ENCODE data around the gene SASS6.
A peak's percentile ranks its signal among the peaks of the same experiment; 100 is the strongest.

The SASS6 gene

GRCh38 chr1:100132566-100133477 is at the start of gene SASS6, which contains the start of gene TRMT13:
Gene SASS6 (minus strand): TSS chr1:100132930. CDS start chr1:100132814, 116 bp downstream.
Gene TRMT13 (plus strand): TSS chr1:100133163. CDS start chr1:100133169, 6 bp downstream.
- peak; percentile 94 for DNase-seq (ENCODE audit: low read depth)

- no peak for DNase-seq (ENCODE audit: low read depth)
Measured at GRCh38 chr1:100178091-100178490, 45.4 kb upstream of the SASS6 start, which contains the start of gene LRRC39. Gene LRRC39 (minus strand): TSS chr1:100178256. CDS start chr1:100168516, 9,740 bp downstream.

GRCh38 chr1:100177295-100178041 is 44.7 kb upstream of the SASS6 start:
- no peak for DNase-seq (ENCODE audit: low read depth)

GRCh38 chr1:100168051-100168450 is 35.3 kb upstream of the SASS6 start:
- no peak for DNase-seq (ENCODE audit: low read depth)

- no peak for DNase-seq (ENCODE audit: low read depth)
Measured at GRCh38 chr1:100164702-100165101, 32.0 kb upstream of the SASS6 start.

- no peak for DNase-seq (ENCODE audit: low read depth)
Measured at GRCh38 chr1:100164216-100164615, 31.5 kb upstream of the SASS6 start.

- DNase-seq (ENCODE audit: low read depth): no peak
Measured at GRCh38 chr1:100162881-100163280, 30.2 kb upstream of the SASS6 start.

- DNase-seq (ENCODE audit: low read depth): no peak
Measured at GRCh38 chr1:100152271-100152670, 19.5 kb upstream of the SASS6 start.

- DNase-seq (ENCODE audit: low read depth): no peak
Measured at GRCh38 chr1:100151679-100152078, 18.9 kb upstream of the SASS6 start.

GRCh38 chr1:100147875-100148274 is 15.1 kb upstream of the SASS6 start:
- no peak for DNase-seq (ENCODE audit: low read depth)

- no peak for DNase-seq (ENCODE audit: low read depth)
Measured at GRCh38 chr1:100146958-100147357, 14.2 kb upstream of the SASS6 start.

GRCh38 chr1:100145116-100145515 is 12.4 kb upstream of the SASS6 start:
- DNase-seq (ENCODE audit: low read depth): no peak

GRCh38 chr1:100142343-100142742 is 9.6 kb upstream of the SASS6 start:
- no peak for DNase-seq (ENCODE audit: low read depth)

GRCh38 chr1:100141192-100141591 is 8.5 kb upstream of the SASS6 start:
- DNase-seq (ENCODE audit: low read depth): no peak

- DNase-seq (ENCODE audit: low read depth): no peak
Measured at GRCh38 chr1:100137602-100138001, 4.9 kb upstream of the SASS6 start.

- DNase-seq (ENCODE audit: low read depth): no peak
Measured at GRCh38 chr1:100134872-100135271, 2.1 kb upstream of the SASS6 start.

GRCh38 chr1:100131623-100132022 is 1.1 kb downstream of the SASS6 start:
- DNase-seq (ENCODE audit: low read depth): no peak

- no peak for DNase-seq (ENCODE audit: low read depth)
Measured at GRCh38 chr1:100130552-100131077, 2.1 kb downstream of the SASS6 start.

GRCh38 chr1:100127226-100127625 is 5.5 kb downstream of the SASS6 start:
- DNase-seq (ENCODE audit: low read depth): no peak

GRCh38 chr1:100122177-100122576 is 10.6 kb downstream of the SASS6 start:
- DNase-seq (ENCODE audit: low read depth): no peak

- no peak for DNase-seq (ENCODE audit: low read depth)
Measured at GRCh38 chr1:100115524-100115923, 17.2 kb downstream of the SASS6 start.

- DNase-seq (ENCODE audit: low read depth): no peak
Measured at GRCh38 chr1:100109554-100110066, 23.1 kb downstream of the SASS6 start.
